GM23338 (cell line): ENCODE results near the gene EFCAB6.

Source experiments
- CREB1 ChIP-seq: fragments of 250-450 bp; sonication (Bioruptor Pico); IDR thresholded peaks from 2 replicates; pipeline ENCODE4 v1.5.0; 2020; ENCODE audit warnings: low read depth, mild to moderate bottlenecking, moderate library complexity
- CTCF ChIP-seq, 2 experiments: fragments of 200-600 bp in 1 of 2; sonication (generic) in 1 of 2; conservative IDR thresholded peaks; 2 replicates each; pipeline versions ENCODE4 v1.5.1 to v1.6.1; 2016 to 2017; ENCODE audit warnings: antibody characterized with exemption in 2 of 2, low read depth in 2 of 2, mild to moderate bottlenecking in 2 of 2, moderate library complexity in 1 of 2
- EZH2 ChIP-seq: fragments of 200-600 bp; sonication (generic); IDR thresholded peaks from one replicate; pipeline ENCODE4 v1.8.0; 2017; ENCODE audit warnings: antibody characterized with exemption, mild to moderate bottlenecking, low read depth; ENCODE audit not compliant: unreplicated experiment
- EZH2phosphoT487 ChIP-seq: fragments of 200-600 bp; sonication (generic); IDR thresholded peaks from one replicate; pipeline ENCODE4 v1.8.1; 2018; ENCODE audit warnings: antibody characterized with exemption; ENCODE audit not compliant: unreplicated experiment
- JUNB ChIP-seq: IDR thresholded peaks from one replicate; pipeline ENCODE4 v1.6.1; 2016; ENCODE audit warnings: antibody characterized with exemption; ENCODE audit not compliant: unreplicated experiment
- NANOG ChIP-seq: IDR thresholded peaks from 2 replicates; pipeline ENCODE4 v1.6.1; 2016; ENCODE audit warnings: antibody characterized with exemption, borderline replicate concordance
- POLR2AphosphoS5 ChIP-seq: IDR thresholded peaks from 2 replicates; pipeline ENCODE4 v1.6.1; 2016; ENCODE audit warnings: antibody characterized with exemption, low read depth
- STAT1 ChIP-seq: IDR thresholded peaks from one replicate; pipeline ENCODE4 v1.6.1; 2016; ENCODE audit warnings: antibody characterized with exemption; ENCODE audit not compliant: unreplicated experiment
- ZNF114 ChIP-seq: fragments of 250-450 bp; sonication (Bioruptor Pico); IDR thresholded peaks from 2 replicates; pipeline ENCODE4 v1.5.0; 2020; ENCODE audit warnings: mild to moderate bottlenecking, moderate library complexity
- ZNF331 ChIP-seq: fragments of 250-450 bp; sonication (Bioruptor Pico); IDR thresholded peaks from 2 replicates; pipeline ENCODE4 v1.5.0; 2020; ENCODE audit warnings: low read depth, mild to moderate bottlenecking, moderate library complexity
- TF ChIP-seq, protein P1 (sequence below): IDR thresholded peaks from 2 replicates; pipeline ENCODE4 v1.6.1; 2016; ENCODE audit warnings: antibody characterized with exemption
- TF ChIP-seq, protein P2 (sequence below): IDR thresholded peaks from one replicate; pipeline ENCODE4 v1.6.1; 2018; ENCODE audit warnings: antibody characterized with exemption; ENCODE audit not compliant: unreplicated experiment

- TF ChIP-seq EZH2phosphoT487 (no peak), CTCF (conservative IDR thresholded peaks at IDR 0.05; ENCODE audit: low read depth in 2 of 2) (no peak), POLR2AphosphoS5 (no peak), JUNB (no peak), CREB1 (CRISPR knock-in tag) (no peak), EZH2 (no peak), NANOG (no peak), ZNF114 (no peak), STAT1 (no peak), ZNF331 (CRISPR knock-in tag) (no peak)
- TF ChIP-seq, protein P1, sequence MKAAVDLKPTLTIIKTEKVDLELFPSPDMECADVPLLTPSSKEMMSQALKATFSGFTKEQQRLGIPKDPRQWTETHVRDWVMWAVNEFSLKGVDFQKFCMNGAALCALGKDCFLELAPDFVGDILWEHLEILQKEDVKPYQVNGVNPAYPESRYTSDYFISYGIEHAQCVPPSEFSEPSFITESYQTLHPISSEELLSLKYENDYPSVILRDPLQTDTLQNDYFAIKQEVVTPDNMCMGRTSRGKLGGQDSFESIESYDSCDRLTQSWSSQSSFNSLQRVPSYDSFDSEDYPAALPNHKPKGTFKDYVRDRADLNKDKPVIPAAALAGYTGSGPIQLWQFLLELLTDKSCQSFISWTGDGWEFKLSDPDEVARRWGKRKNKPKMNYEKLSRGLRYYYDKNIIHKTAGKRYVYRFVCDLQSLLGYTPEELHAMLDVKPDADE = no peak
- TF ChIP-seq, protein P2, sequence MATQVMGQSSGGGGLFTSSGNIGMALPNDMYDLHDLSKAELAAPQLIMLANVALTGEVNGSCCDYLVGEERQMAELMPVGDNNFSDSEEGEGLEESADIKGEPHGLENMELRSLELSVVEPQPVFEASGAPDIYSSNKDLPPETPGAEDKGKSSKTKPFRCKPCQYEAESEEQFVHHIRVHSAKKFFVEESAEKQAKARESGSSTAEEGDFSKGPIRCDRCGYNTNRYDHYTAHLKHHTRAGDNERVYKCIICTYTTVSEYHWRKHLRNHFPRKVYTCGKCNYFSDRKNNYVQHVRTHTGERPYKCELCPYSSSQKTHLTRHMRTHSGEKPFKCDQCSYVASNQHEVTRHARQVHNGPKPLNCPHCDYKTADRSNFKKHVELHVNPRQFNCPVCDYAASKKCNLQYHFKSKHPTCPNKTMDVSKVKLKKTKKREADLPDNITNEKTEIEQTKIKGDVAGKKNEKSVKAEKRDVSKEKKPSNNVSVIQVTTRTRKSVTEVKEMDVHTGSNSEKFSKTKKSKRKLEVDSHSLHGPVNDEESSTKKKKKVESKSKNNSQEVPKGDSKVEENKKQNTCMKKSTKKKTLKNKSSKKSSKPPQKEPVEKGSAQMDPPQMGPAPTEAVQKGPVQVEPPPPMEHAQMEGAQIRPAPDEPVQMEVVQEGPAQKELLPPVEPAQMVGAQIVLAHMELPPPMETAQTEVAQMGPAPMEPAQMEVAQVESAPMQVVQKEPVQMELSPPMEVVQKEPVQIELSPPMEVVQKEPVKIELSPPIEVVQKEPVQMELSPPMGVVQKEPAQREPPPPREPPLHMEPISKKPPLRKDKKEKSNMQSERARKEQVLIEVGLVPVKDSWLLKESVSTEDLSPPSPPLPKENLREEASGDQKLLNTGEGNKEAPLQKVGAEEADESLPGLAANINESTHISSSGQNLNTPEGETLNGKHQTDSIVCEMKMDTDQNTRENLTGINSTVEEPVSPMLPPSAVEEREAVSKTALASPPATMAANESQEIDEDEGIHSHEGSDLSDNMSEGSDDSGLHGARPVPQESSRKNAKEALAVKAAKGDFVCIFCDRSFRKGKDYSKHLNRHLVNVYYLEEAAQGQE = no peak
Observed at GRCh38 chr22:43835166-43835565, 23.1 kb upstream of the EFCAB6 start.
